Astrocyte (in vitro differentiated cells and primary cell): ENCODE results near the gene RBM22. TPM values are rescaled to one million over a fixed set of nuclear protein-coding genes. Genes with fewer than 3 reads are reported as not detected.

Experiments used
- DNase-seq: peaks from one replicate; pipeline ENCODE4 v3.0.0-alpha.2; 2010; ENCODE audit warnings: low read depth
- FAIRE-seq: peaks from 2 replicates; lab custom pipeline; 2011; peaks lifted over from hg19 to GRCh38; lab: Jason Lieb, UNC
- H2AFZ ChIP-seq: 2 replicates; pipeline ENCODE4 v1.6.0; 2012; ENCODE audit warnings: low read depth, low read length, inconsistent platforms
- H3K27ac ChIP-seq: 2 replicates; pipeline ENCODE4 v1.5.1; 2011; ENCODE audit warnings: low read depth, low read length, inconsistent platforms
- H3K27me3 ChIP-seq: 2 replicates; pipeline ENCODE4 v1.6.0; 2011; ENCODE audit warnings: low read length, inconsistent platforms; ENCODE audit not compliant: insufficient read depth
- H3K36me3 ChIP-seq: 2 replicates; pipeline ENCODE4 v1.5.1; 2011; ENCODE audit warnings: low read length, inconsistent platforms; ENCODE audit not compliant: insufficient read depth
- H3K4me1 ChIP-seq: 2 replicates; pipeline ENCODE4 v1.5.1; 2011; ENCODE audit warnings: low read length, inconsistent platforms; ENCODE audit not compliant: insufficient read depth
- H3K4me2 ChIP-seq: 2 replicates; pipeline ENCODE4 v1.6.0; 2012; ENCODE audit warnings: low read length, inconsistent platforms
- H3K4me3 ChIP-seq: 2 replicates; pipeline ENCODE4 v1.5.1; 2011; ENCODE audit warnings: low read depth, mild to moderate bottlenecking, low read length, inconsistent platforms; ENCODE audit not compliant: insufficient read depth
- H3K79me2 ChIP-seq: 2 replicates; pipeline ENCODE4 v1.6.0; 2012; ENCODE audit warnings: mild to moderate bottlenecking, low read length, inconsistent platforms; ENCODE audit not compliant: insufficient read depth
- H3K9ac ChIP-seq: 2 replicates; pipeline ENCODE4 v1.6.0; 2012; ENCODE audit warnings: mild to moderate bottlenecking, low read length, inconsistent platforms
- H3K9me3 ChIP-seq: 2 replicates; pipeline ENCODE4 v1.5.1; 2012; ENCODE audit warnings: low read depth, mild to moderate bottlenecking, low read length, inconsistent platforms; ENCODE audit not compliant: insufficient read depth
- H4K20me1 ChIP-seq: 2 replicates; pipeline ENCODE4 v1.6.0; 2012; ENCODE audit warnings: low read length, inconsistent platforms; ENCODE audit not compliant: insufficient read depth
- H3K27ac Mint-ChIP-seq: one replicate; pipeline ENCODE4 v1.8.0; 2021; ENCODE audit warnings: mild to moderate bottlenecking, mixed read lengths; ENCODE audit not compliant: unreplicated experiment
- H3K27me3 Mint-ChIP-seq: one replicate; pipeline ENCODE4 v1.8.0; 2021; ENCODE audit warnings: low read depth, mixed read lengths; ENCODE audit not compliant: unreplicated experiment
- H3K36me3 Mint-ChIP-seq: one replicate; pipeline ENCODE4 v1.8.0; 2021; ENCODE audit warnings: low read depth, mixed read lengths; ENCODE audit not compliant: unreplicated experiment
- H3K4me1 Mint-ChIP-seq: one replicate; pipeline ENCODE4 v1.8.0; 2021; ENCODE audit warnings: low read depth, mixed read lengths; ENCODE audit not compliant: unreplicated experiment
- H3K4me3 Mint-ChIP-seq: one replicate; pipeline ENCODE4 v1.8.0; 2021; ENCODE audit warnings: mild to moderate bottlenecking, moderate library complexity, mixed read lengths; ENCODE audit not compliant: unreplicated experiment
- H3K9me3 Mint-ChIP-seq: one replicate; pipeline ENCODE4 v1.8.0; 2021; ENCODE audit warnings: mild to moderate bottlenecking, mixed read lengths; ENCODE audit not compliant: unreplicated experiment
- CTCF ChIP-seq: IDR thresholded peaks from 2 replicates; pipeline ENCODE4 v1.5.1; 2011; ENCODE audit warnings: low read depth, mild to moderate bottlenecking, inconsistent platforms, low read length, moderate library complexity; ENCODE audit not compliant: insufficient read depth
- EZH2 ChIP-seq: IDR thresholded peaks from 2 replicates; pipeline ENCODE4 v1.6.1; 2012; ENCODE audit warnings: mild to moderate bottlenecking, low read length, inconsistent platforms; ENCODE audit not compliant: insufficient read depth
- total RNA-seq: library from RNA; stranded (reverse); gene quantifications from 2 replicates; pipeline ENCODE4 v1.2.1, GENCODE V29; 2021

Gene RBM22
- total RNA-seq, 1 donor from 2014 or later = 47.4 TPM

- no peak overlapping the region for H3K27ac Mint-ChIP-seq
- H3K36me3 Mint-ChIP-seq = peaks cover 6% of the 10 kb centered on the region
- H3K4me3 Mint-ChIP-seq = no peak overlapping the region
- TF ChIP-seq EZH2 (no peak), CTCF (no peak)
- Histone ChIP-seq H4K20me1 (peaks cover 11% of the 10 kb centered on the region), H3K9me3 (no peaks in the 10 kb centered on the region), H3K36me3 (peaks cover 12% of the 10 kb centered on the region), H3K9ac (no peak overlapping the region), H3K27me3 (no peaks in the 10 kb centered on the region), H3K79me2 (peaks cover 22% of the 10 kb centered on the region), H2AFZ (no peak overlapping the region), H3K4me1 (peaks cover 9% of the 10 kb centered on the region), H3K4me3 (no peak overlapping the region), H3K27ac (no peak overlapping the region), H3K4me2 (no peak overlapping the region)
- H3K4me1 Mint-ChIP-seq = peaks cover 10% of the 10 kb centered on the region
- FAIRE-seq = no peak
- no peaks in the 10 kb centered on the region for H3K9me3 Mint-ChIP-seq
- no peak for DNase-seq
- H3K27me3 Mint-ChIP-seq = no peaks in the 10 kb centered on the region
Observed at GRCh38 chr5:150703762-150704161, 2.9 kb upstream of the RBM22 start.

- H3K4me3 ChIP-seq = peak overlapping the region; percentile 96
- peak overlapping the region; percentile 98 for H3K9ac ChIP-seq
- peaks cover 33% of the 10 kb centered on the region for H3K79me2 ChIP-seq
- Mint-ChIP-seq H3K9me3 (no peaks in the 10 kb centered on the region), H3K4me1 (peaks cover 12% of the 10 kb centered on the region), H3K4me3 (no peak overlapping the region), H3K36me3 (peaks cover 7% of the 10 kb centered on the region), H3K27me3 (no peaks in the 10 kb centered on the region), H3K27ac (no peak overlapping the region)
- peaks cover 9% of the 10 kb centered on the region for H3K4me1 ChIP-seq
- TF ChIP-seq EZH2 (no peak), CTCF (no peak)
- H3K9me3 ChIP-seq = no peaks in the 10 kb centered on the region
- H3K27me3 ChIP-seq = no peaks in the 10 kb centered on the region
- H3K27ac ChIP-seq = peak overlapping the region; percentile 90
- FAIRE-seq (no peak), DNase-seq (peak; percentile 20)
- H4K20me1 ChIP-seq = peaks cover 16% of the 10 kb centered on the region
- H2AFZ ChIP-seq = no peak overlapping the region
- peak overlapping the region; percentile 82 for H3K4me2 ChIP-seq
- peaks cover 29% of the 10 kb centered on the region for H3K36me3 ChIP-seq
Observed at GRCh38 chr5:150700246-150700593, 642 bp downstream of the RBM22 start.

GRCh38 chr5:150694612-150695011, 6.2 kb downstream of the RBM22 start:
- no peaks in the 10 kb centered on the region for H3K27me3 Mint-ChIP-seq
- H3K4me3 Mint-ChIP-seq = no peak overlapping the region
- TF ChIP-seq CTCF = no peak
- TF ChIP-seq EZH2 = no peak
- Histone ChIP-seq H3K9ac (no peak overlapping the region), H3K79me2 (peaks cover 19% of the 10 kb centered on the region), H3K27ac (no peak overlapping the region), H3K4me2 (no peak overlapping the region), H3K4me3 (no peak overlapping the region), H3K36me3 (peaks cover 76% of the 10 kb centered on the region), H4K20me1 (peaks cover 36% of the 10 kb centered on the region), H3K27me3 (no peaks in the 10 kb centered on the region), H3K4me1 (peaks cover 5% of the 10 kb centered on the region), H2AFZ (no peak overlapping the region), H3K9me3 (no peaks in the 10 kb centered on the region)
- FAIRE-seq (no peak), DNase-seq (peak; percentile 79)
- peaks cover 22% of the 10 kb centered on the region for H3K36me3 Mint-ChIP-seq
- H3K4me1 Mint-ChIP-seq = peaks cover 11% of the 10 kb centered on the region
- H3K9me3 Mint-ChIP-seq = no peaks in the 10 kb centered on the region
- no peak overlapping the region for H3K27ac Mint-ChIP-seq
